DOHH2 (cell line): ENCODE results near the gene USP12.

Source experiments
- H3F3A ChIP-seq: fragments of 200-600 bp; sonication (generic), shearing (Covaris generic); 2 replicates; pipeline ENCODE4 v1.6.0; 2016; ENCODE audit warnings: antibody characterized with exemption, mild to moderate bottlenecking; ENCODE audit not compliant: control insufficient read depth, insufficient read depth
- H3K27ac ChIP-seq: fragments of 200-600 bp; sonication (generic); 2 replicates; pipeline ENCODE4 v1.5.1; 2014; ENCODE audit warnings: low read depth, mild to moderate bottlenecking, low read length, moderate library complexity
- H3K27me3 ChIP-seq: fragments of 200-600 bp; sonication (generic); 2 replicates; pipeline ENCODE4 v1.6.1; 2014; ENCODE audit warnings: mild to moderate bottlenecking, low read length, mixed read lengths; ENCODE audit not compliant: control insufficient read depth
- H3K36me3 ChIP-seq: fragments of 200-600 bp; sonication (generic); 2 replicates; pipeline ENCODE4 v1.6.1; 2014; ENCODE audit warnings: mild to moderate bottlenecking, low read length, moderate library complexity, mixed read lengths; ENCODE audit not compliant: control insufficient read depth
- H3K4me1 ChIP-seq: fragments of 200-600 bp; sonication (generic); 2 replicates; pipeline ENCODE4 v1.6.1; 2014; ENCODE audit warnings: mild to moderate bottlenecking, low read length, mixed read lengths; ENCODE audit not compliant: control insufficient read depth
- H3K4me2 ChIP-seq: fragments of 200-600 bp; sonication (generic); 2 replicates; pipeline ENCODE4 v1.6.0; 2014; ENCODE audit warnings: mild to moderate bottlenecking, low read length, moderate library complexity
- H3K4me3 ChIP-seq: fragments of 200-600 bp; sonication (generic); 2 replicates; pipeline ENCODE4 v1.5.1; 2014; ENCODE audit warnings: mild to moderate bottlenecking, low read length, mixed read lengths
- H3K79me2 ChIP-seq: fragments of 200-600 bp; sonication (generic); 2 replicates; pipeline ENCODE4 v1.6.1; 2014; ENCODE audit warnings: mild to moderate bottlenecking, low read length, mixed read lengths; ENCODE audit not compliant: control insufficient read depth
- H3K9me2 ChIP-seq: fragments of 200-600 bp; sonication (generic); replicated peaks from 2 replicates; pipeline ENCODE4 v1.6.1; 2014; ENCODE audit warnings: mild to moderate bottlenecking, low read length, mixed read lengths; ENCODE audit not compliant: control insufficient read depth
- H3K9me3 ChIP-seq: fragments of 200-600 bp; sonication (generic); 2 replicates; pipeline ENCODE4 v1.6.1; 2014; ENCODE audit warnings: antibody characterized with exemption, low read length, mixed read lengths; ENCODE audit not compliant: control insufficient read depth, insufficient read depth
- H4K20me1 ChIP-seq: fragments of 200-600 bp; sonication (generic); 2 replicates; pipeline ENCODE4 v1.6.0; 2014; ENCODE audit warnings: low read depth, mild to moderate bottlenecking, antibody characterized with exemption, low read length, moderate library complexity; ENCODE audit not compliant: control insufficient read depth, insufficient read depth
- CTCF ChIP-seq: fragments of 200-600 bp; sonication (generic); IDR thresholded peaks from one replicate; pipeline ENCODE4 v1.5.1; 2014; ENCODE audit warnings: antibody characterized with exemption, mild to moderate bottlenecking, low read depth, low read length; ENCODE audit not compliant: poor library complexity, severe bottlenecking
- EZH2phosphoT487 ChIP-seq: fragments of 200-600 bp; sonication (generic); IDR thresholded peaks from 2 replicates; pipeline ENCODE4 v1.6.1; 2017; ENCODE audit warnings: borderline replicate concordance, mild to moderate bottlenecking, antibody characterized with exemption, low read length, moderate library complexity, mixed read lengths

Gene USP12

GRCh38 chr13:27035892-27036235 lies 135.7 kb downstream of the USP12 start:
- no peaks in the 10 kb centered on the region for H3K79me2 ChIP-seq
- peaks cover 16% of the 10 kb centered on the region for H3K27me3 ChIP-seq
- no peaks in the 10 kb centered on the region for H3F3A ChIP-seq
- no peak for TF ChIP-seq CTCF
- no peak for TF ChIP-seq EZH2phosphoT487
- no peak overlapping the region for H3K4me3 ChIP-seq
- no peaks in the 10 kb centered on the region for H3K36me3 ChIP-seq
- no peaks in the 10 kb centered on the region for H3K4me1 ChIP-seq
- no peak overlapping the region for H3K4me2 ChIP-seq
- no peaks in the 10 kb centered on the region for H4K20me1 ChIP-seq
- no peak overlapping the region for H3K27ac ChIP-seq
- no peaks in the 10 kb centered on the region for H3K9me2 ChIP-seq
- H3K9me3 ChIP-seq = no peaks in the 10 kb centered on the region

GRCh38 chr13:27034678-27035111 lies 136.9 kb downstream of the USP12 start:
- no peaks in the 10 kb centered on the region for H3K4me1 ChIP-seq
- H3K27me3 ChIP-seq = peaks cover 16% of the 10 kb centered on the region
- H3K79me2 ChIP-seq = no peaks in the 10 kb centered on the region
- H3K9me2 ChIP-seq = no peaks in the 10 kb centered on the region
- H3K9me3 ChIP-seq = no peaks in the 10 kb centered on the region
- H4K20me1 ChIP-seq = no peaks in the 10 kb centered on the region
- TF ChIP-seq EZH2phosphoT487 (no peak), CTCF (no peak)
- no peak overlapping the region for H3K4me2 ChIP-seq
- no peaks in the 10 kb centered on the region for H3K36me3 ChIP-seq
- no peak overlapping the region for H3K27ac ChIP-seq
- H3K4me3 ChIP-seq = no peak overlapping the region
- H3F3A ChIP-seq = no peaks in the 10 kb centered on the region

GRCh38 chr13:27028683-27029480 lies 142.7 kb downstream of the USP12 start:
- Histone ChIP-seq H3K27me3 (peaks cover 20% of the 10 kb centered on the region), H3K27ac (no peak overlapping the region), H3K4me3 (no peak overlapping the region), H3F3A (no peaks in the 10 kb centered on the region), H4K20me1 (no peaks in the 10 kb centered on the region), H3K4me1 (peaks cover 4% of the 10 kb centered on the region; the same call in 1 of the 2 replicates), H3K36me3 (no peaks in the 10 kb centered on the region), H3K4me2 (no peak overlapping the region), H3K9me2 (no peaks in the 10 kb centered on the region), H3K79me2 (no peaks in the 10 kb centered on the region), H3K9me3 (no peaks in the 10 kb centered on the region)
- TF ChIP-seq CTCF (no peak), EZH2phosphoT487 (no peak)
